SU-DHL-6 (cell line): ENCODE results near the gene CCDC88C.

ENCODE experiments used
- H2AFZ ChIP-seq: fragments of 200-600 bp; sonication (generic); 2 replicates; pipeline ENCODE4 v1.6.1; 2014; ENCODE audit warnings: low read depth, mild to moderate bottlenecking, moderate library complexity, mixed read lengths, antibody characterized with exemption, low read length; ENCODE audit not compliant: severe bottlenecking
- H3F3A ChIP-seq: fragments of 200-600 bp; shearing (Covaris generic); 2 replicates; pipeline ENCODE4 v1.6.0; 2016; ENCODE audit warnings: antibody characterized with exemption, mild to moderate bottlenecking; ENCODE audit not compliant: insufficient read depth
- H3K27ac ChIP-seq: fragments of 200-600 bp; sonication (generic); 2 replicates; pipeline ENCODE4 v1.5.1; 2016; ENCODE audit warnings: low read depth, mild to moderate bottlenecking, low read length, moderate library complexity, mixed read lengths
- H3K27me3 ChIP-seq: fragments of 200-600 bp; sonication (generic), shearing (Covaris generic); 2 replicates; pipeline ENCODE4 v1.6.0; 2014; ENCODE audit warnings: mild to moderate bottlenecking, low read length
- H3K36me3 ChIP-seq: fragments of 200-600 bp; sonication (generic); 2 replicates; pipeline ENCODE4 v1.6.1; 2014; ENCODE audit warnings: mild to moderate bottlenecking, low read length, mixed read lengths
- H3K4me2 ChIP-seq: fragments of 300-600, 200-600 bp; shearing (Covaris generic), sonication (generic); 2 replicates; pipeline ENCODE4 v1.6.0; 2014; ENCODE audit warnings: low read length, low read depth, mild to moderate bottlenecking; ENCODE audit not compliant: poor library complexity, severe bottlenecking
- H3K4me3 ChIP-seq: fragments of 200-600 bp; sonication (generic); 2 replicates; pipeline ENCODE4 v1.5.1; 2014; ENCODE audit warnings: antibody characterized with exemption, low read length, mild to moderate bottlenecking, mixed read lengths; ENCODE audit not compliant: insufficient read depth, poor library complexity, severe bottlenecking
- H3K79me2 ChIP-seq: fragments of 200-600 bp; sonication (generic); 2 replicates; pipeline ENCODE4 v1.6.1; 2014; ENCODE audit warnings: mild to moderate bottlenecking, low read length, moderate library complexity; ENCODE audit not compliant: insufficient read depth
- H3K9ac ChIP-seq: fragments of 200-600 bp; sonication (generic); 2 replicates; pipeline ENCODE4 v1.7.0; 2014; ENCODE audit warnings: mild to moderate bottlenecking, low read length
- H3K9me2 ChIP-seq: fragments of 200-600 bp; sonication (generic); replicated peaks from 2 replicates; pipeline ENCODE4 v1.6.1; 2014; ENCODE audit warnings: low read length; ENCODE audit not compliant: insufficient read depth
- H3K9me3 ChIP-seq: fragments of 200-600 bp; sonication (generic); 2 replicates; pipeline ENCODE4 v1.6.1; 2014; ENCODE audit warnings: low read length, mixed read lengths; ENCODE audit not compliant: insufficient read depth
- H4K20me1 ChIP-seq: fragments of 200-600 bp; sonication (generic); 2 replicates; pipeline ENCODE4 v1.6.1; 2014; ENCODE audit warnings: low read depth, mild to moderate bottlenecking, antibody characterized with exemption, low read length, moderate library complexity, mixed read lengths
- CTCF ChIP-seq: fragments of 200-600 bp; sonication (generic); IDR thresholded peaks from one replicate; pipeline ENCODE4 v1.5.1; 2017; ENCODE audit warnings: antibody characterized with exemption, mild to moderate bottlenecking, low read length, moderate library complexity; ENCODE audit not compliant: insufficient read depth, poor library complexity, severe bottlenecking
- EZH2phosphoT487 ChIP-seq: fragments of 200-600 bp; sonication (generic), shearing (Covaris generic); conservative IDR thresholded peaks from 2 replicates; pipeline ENCODE4 v1.6.1; 2018; ENCODE audit warnings: mild to moderate bottlenecking, antibody characterized with exemption, low read length, moderate library complexity, mixed read lengths

CCDC88C gene

GRCh38 chr14:91310606-91311283, 106.9 kb downstream of the CCDC88C start:
- TF ChIP-seq EZH2phosphoT487 (no peak), CTCF (no peak)
- Histone ChIP-seq H3K79me2 (no peaks in the 10 kb centered on the region), H2AFZ (no peak overlapping the region), H3K4me3 (no peak overlapping the region), H3K27ac (no peak overlapping the region), H3K9ac (no peak overlapping the region), H3K9me2 (no peaks in the 10 kb centered on the region), H3F3A (no peaks in the 10 kb centered on the region; the same call in 1 of the 2 replicates), H3K4me2 (no peak overlapping the region), H3K27me3 (no peaks in the 10 kb centered on the region), H3K9me3 (no peaks in the 10 kb centered on the region), H4K20me1 (0 out of 2 replicates have a peak, but pooled peaks cover 4% of the 10 kb centered on the region), H3K36me3 (peaks cover 21% of the 10 kb centered on the region; the same call in 1 of the 2 replicates)

- Histone ChIP-seq H3K4me3 (no peak overlapping the region), H3F3A (peaks cover 4% of the 10 kb centered on the region), H3K9ac (no peak overlapping the region), H3K4me2 (no peak overlapping the region), H3K36me3 (peaks cover 19% of the 10 kb centered on the region; the same call in 1 of the 2 replicates), H4K20me1 (0 out of 2 replicates have a peak, but pooled peaks cover 4% of the 10 kb centered on the region), H3K27ac (no peak overlapping the region), H3K79me2 (no peaks in the 10 kb centered on the region), H3K9me2 (no peaks in the 10 kb centered on the region), H3K27me3 (no peaks in the 10 kb centered on the region), H3K9me3 (no peaks in the 10 kb centered on the region), H2AFZ (no peak overlapping the region)
- no peak for TF ChIP-seq CTCF
- no peak for TF ChIP-seq EZH2phosphoT487
Observed at GRCh38 chr14:91309756-91310280, 107.8 kb downstream of the CCDC88C start.

GRCh38 chr14:91308337-91308736, 109.3 kb downstream of the CCDC88C start:
- no peak for TF ChIP-seq EZH2phosphoT487
- TF ChIP-seq CTCF: no peak
- H3K36me3 ChIP-seq: peaks cover 27% of the 10 kb centered on the region
- H3K4me3 ChIP-seq: no peak overlapping the region

More at GRCh38 chr14:91308337-91308736, 109.3 kb downstream of the CCDC88C start:
- Histone ChIP-seq H3F3A (peaks cover 4% of the 10 kb centered on the region), H3K9me2 (no peaks in the 10 kb centered on the region), H4K20me1 (0 out of 2 replicates have a peak, but pooled peaks cover 4% of the 10 kb centered on the region), H2AFZ (no peak overlapping the region), H3K27me3 (no peaks in the 10 kb centered on the region), H3K9me3 (no peaks in the 10 kb centered on the region), H3K4me2 (no peak overlapping the region), H3K79me2 (no peaks in the 10 kb centered on the region), H3K27ac (no peak overlapping the region), H3K9ac (no peak overlapping the region)
